Natural killer cell treated with Interleukin-12 subunit alpha and Interleukin-12 subunit beta and Interleukin-15 and Interleukin-18, amount 100 ng/mL, for 72 hours (primary cell): ENCODE measurements around the gene ZNF316. TPM values are rescaled to one million over a fixed set of nuclear protein-coding genes. Genes with fewer than 3 reads are reported as not detected.
A peak's percentile ranks its signal among the peaks of the same experiment; 100 is the strongest.
"Not testable (repeated sequence)": the region's sequence is repeated elsewhere in the genome, so short reads cannot be mapped to it uniquely, and the experiment has no call there.

Experiments used
- ATAC-seq, 2 donors: fragments of 150-1000 bp; cut with Tn5 transposase in 1 of 2; sonication (Bioruptor Pico), chemical (Tn5 transposase) in 1 of 2; 2 replicates each; pipeline ENCODE4 v1.10.0; 2021
- DNase-seq: peaks from one replicate; pipeline ENCODE4 v3.0.0; 2022; ENCODE audit warnings: low spot score
- H3K27ac Mint-ChIP-seq, 2 donors: 1 replicate in 1 of 2; 2 replicates in 1 of 2; pipeline ENCODE4 v1.8.0; 2022; ENCODE audit warnings: mixed read lengths in 2 of 2, mild to moderate bottlenecking in 1 of 2, moderate library complexity in 1 of 2
- H3K27me3 Mint-ChIP-seq, 2 donors: 1 replicate in 1 of 2; 2 replicates in 1 of 2; pipeline ENCODE4 v1.8.0; 2022; ENCODE audit warnings: mixed read lengths in 2 of 2
- H3K36me3 Mint-ChIP-seq: one replicate; pipeline ENCODE4 v1.8.0; 2022; ENCODE audit warnings: mixed read lengths
- H3K4me1 Mint-ChIP-seq, 2 donors: 1 replicate in 1 of 2; 2 replicates in 1 of 2; pipeline ENCODE4 v1.8.0; 2022; ENCODE audit warnings: low read depth in 2 of 2, mixed read lengths in 2 of 2, mild to moderate bottlenecking in 1 of 2
- H3K4me3 Mint-ChIP-seq: one replicate; pipeline ENCODE4 v1.8.0; 2022; ENCODE audit warnings: mixed read lengths
- H3K9me3 Mint-ChIP-seq: 2 replicates; pipeline ENCODE4 v1.8.0; 2022; ENCODE audit warnings: mixed read lengths
- total RNA-seq, 2 donors: library from RNA; stranded (reverse); gene quantifications; one replicate each; pipeline ENCODE4 v1.2.3, GENCODE V29; 2022

ZNF316 gene
- total RNA-seq, 2 donors from 2014 or later = 28.3 to 39.8 TPM

- H3K4me3 Mint-ChIP-seq = no peak overlapping the region
- DNase-seq (no peak), ATAC-seq (no peak)
- H3K9me3 Mint-ChIP-seq = no peaks in the 10 kb centered on the region
- H3K27ac Mint-ChIP-seq = no peak overlapping the region
- peaks cover 3% of the 10 kb centered on the region for H3K36me3 Mint-ChIP-seq
- H3K4me1 Mint-ChIP-seq = peaks cover 8 to 12% of the 10 kb centered on the region in 2 donors
- H3K27me3 Mint-ChIP-seq = no peaks in the 10 kb centered on the region
These were observed 18.7 kb downstream of the ZNF316 start for GRCh38 chr7:6655636-6656385.

- Mint-ChIP-seq H3K4me3 (no peak overlapping the region), H3K9me3 (no peaks in the 10 kb centered on the region), H3K36me3 (no peaks in the 10 kb centered on the region), H3K27me3 (no peaks in the 10 kb centered on the region), H3K27ac (no peak overlapping the region), H3K4me1 (peaks cover 8 to 12% of the 10 kb centered on the region in 2 donors)
- no peak for DNase-seq
- ATAC-seq = no peak
These were observed 19.3 kb downstream of the ZNF316 start for GRCh38 chr7:6656413-6656812.

- H3K4me3 Mint-ChIP-seq = no peak overlapping the region
- no peaks in the 10 kb centered on the region for H3K27me3 Mint-ChIP-seq
- H3K36me3 Mint-ChIP-seq = no peaks in the 10 kb centered on the region
- no peak for DNase-seq
- no peaks in the 10 kb centered on the region for H3K9me3 Mint-ChIP-seq
- H3K27ac Mint-ChIP-seq = no peak overlapping the region
- ATAC-seq = peak; percentile 60 to 65
- H3K4me1 Mint-ChIP-seq = peaks cover 8 to 12% of the 10 kb centered on the region in 2 donors
These were observed 21.7 kb downstream of the ZNF316 start for GRCh38 chr7:6658618-6659345.

- peaks cover 53% of the 10 kb centered on the region for H3K36me3 Mint-ChIP-seq
- H3K9me3 Mint-ChIP-seq = peaks cover 30% of the 10 kb centered on the region
- DNase-seq, H3K4me1 Mint-ChIP-seq, H3K27ac Mint-ChIP-seq, H3K4me3 Mint-ChIP-seq, ATAC-seq, H3K27me3 Mint-ChIP-seq: not testable (repeated sequence)
These were observed 33.7 kb downstream of the ZNF316 start for GRCh38 chr7:6670851-6671250.

- ATAC-seq (no peak), DNase-seq (no peak)
- H3K9me3 Mint-ChIP-seq = peaks cover 41% of the 10 kb centered on the region
- no peaks in the 10 kb centered on the region for H3K4me1 Mint-ChIP-seq
- H3K36me3 Mint-ChIP-seq = peaks cover 58% of the 10 kb centered on the region
- no peak overlapping the region for H3K27ac Mint-ChIP-seq
- no peaks in the 10 kb centered on the region for H3K27me3 Mint-ChIP-seq
- H3K4me3 Mint-ChIP-seq = no peak overlapping the region
These were observed 38.8 kb downstream of the ZNF316 start for GRCh38 chr7:6675807-6676405.

- peaks cover 25% of the 10 kb centered on the region for H3K9me3 Mint-ChIP-seq
These were observed 43.0 kb downstream of the ZNF316 start for GRCh38 chr7:6680146-6680545.

GRCh38 chr7:6691103-6691502, 54.0 kb downstream of the ZNF316 start:
- H3K4me3 Mint-ChIP-seq = no peak overlapping the region

More at GRCh38 chr7:6680146-6680545, 43.0 kb downstream of the ZNF316 start:
- Mint-ChIP-seq H3K27ac (no peak overlapping the region), H3K36me3 (peaks cover 55% of the 10 kb centered on the region), H3K27me3 (no peaks in the 10 kb centered on the region), H3K4me1 (no peaks in the 10 kb centered on the region), H3K4me3 (no peak overlapping the region)
- ATAC-seq (no peak), DNase-seq (no peak)

GRCh38 chr7:6691609-6692106, 54.5 kb downstream of the ZNF316 start:
- Mint-ChIP-seq H3K27me3 (no peaks in the 10 kb centered on the region), H3K36me3 (peaks cover 63% of the 10 kb centered on the region), H3K4me1 (no peaks in the 10 kb centered on the region), H3K27ac (no peak overlapping the region), H3K9me3 (peaks cover 14% of the 10 kb centered on the region), H3K4me3 (no peak overlapping the region)
- ATAC-seq = no peak
- DNase-seq = no peak

More at GRCh38 chr7:6691103-6691502, 54.0 kb downstream of the ZNF316 start:
- H3K36me3 Mint-ChIP-seq = peaks cover 69% of the 10 kb centered on the region
- no peaks in the 10 kb centered on the region for H3K4me1 Mint-ChIP-seq
- DNase-seq (no peak), ATAC-seq (no peak)
- peaks cover 17% of the 10 kb centered on the region for H3K9me3 Mint-ChIP-seq
- no peak overlapping the region for H3K27ac Mint-ChIP-seq
- H3K27me3 Mint-ChIP-seq = no peaks in the 10 kb centered on the region

- peaks cover 12% of the 10 kb centered on the region for H3K9me3 Mint-ChIP-seq
- H3K4me1 Mint-ChIP-seq = peaks cover 42 to 47% of the 10 kb centered on the region in 2 donors
- ATAC-seq = no peak
- peaks cover 44% of the 10 kb centered on the region for H3K36me3 Mint-ChIP-seq
- H3K4me3 Mint-ChIP-seq = no peak overlapping the region
- H3K27me3 Mint-ChIP-seq = no peaks in the 10 kb centered on the region
- H3K27ac Mint-ChIP-seq = no peak overlapping the region
- no peak for DNase-seq
These were observed 63.7 kb downstream of the ZNF316 start for GRCh38 chr7:6700793-6701192.

- DNase-seq = no peak
- Mint-ChIP-seq H3K27me3 (no peaks in the 10 kb centered on the region), H3K9me3 (peaks cover 12% of the 10 kb centered on the region), H3K36me3 (peaks cover 44% of the 10 kb centered on the region), H3K27ac (no peak overlapping the region), H3K4me3 (peak overlapping the region; percentile 38), H3K4me1 (peaks cover 45 to 49% of the 10 kb centered on the region in 2 donors)
- no peak for ATAC-seq
These were observed 64.7 kb downstream of the ZNF316 start for GRCh38 chr7:6701860-6702259.

Other genes with a start within 250 kb of the ZNF316 start
- gene DAGLB, start 189.4 kb upstream of the ZNF316 start, total RNA-seq = 10 to 100 TPM; 19.6 to 30.6 TPM
- 100 to 1,000 TPM; 123 to 147 TPM for gene KDELR2, start 153.2 kb upstream of the ZNF316 start, total RNA-seq
- under 1 TPM in 1 of 2 donors, not detected in 1; 0.29 TPM for gene GRID2IP, start 85.9 kb upstream of the ZNF316 start, total RNA-seq
- gene ZDHHC4, start 59.9 kb upstream of the ZNF316 start, total RNA-seq = 10 to 100 TPM; 20.6 to 33.5 TPM
- gene INTS15, start 47.3 kb upstream of the ZNF316 start, total RNA-seq = 10 to 100 TPM; 42.5 to 58.6 TPM
- gene ZNF853, start 21.7 kb upstream of the ZNF316 start, total RNA-seq = 1 to 10 TPM in 1 of 2 donors, under 1 TPM in 1; 0.56 to 1.0 TPM
- gene ZNF12, start 69.6 kb downstream of the ZNF316 start, total RNA-seq = 10 to 100 TPM; 23.9 to 26.2 TPM
- under 1 TPM; 0.45 to 0.53 TPM for gene RSPH10B2, start 116.8 kb downstream of the ZNF316 start, total RNA-seq
- 100 to 1,000 TPM in 1 of 2 donors, 10 to 100 TPM in 1; 66.8 to 108 TPM for gene CCZ1B, start 189.0 kb downstream of the ZNF316 start, total RNA-seq